HEK293T (cell line): ENCODE results near the gene TMTC3.

Experiments used
- CTCF ChIA-PET: fragments of 350-600 bp; formaldehyde crosslinking; extraction: SDS; loops from one replicate; lab custom pipeline; 2021; ENCODE audit warnings: antibody characterized with exemption, inconsistent platforms; lab: Yijun Ruan, JAX
- POLR2A ChIA-PET: fragments of 350-600 bp; formaldehyde crosslinking; extraction: SDS; loops from one replicate; lab custom pipeline; 2020; ENCODE audit warnings: antibody characterized with exemption, inconsistent platforms; lab: Yijun Ruan, JAX
- DNase-seq: peaks from one replicate; pipeline ENCODE4 v3.0.0; 2012; ENCODE audit warnings: mixed read lengths; ENCODE audit errors: extremely low spot score
- ARNT ChIP-seq: fragments of 450-650 bp; IDR thresholded peaks from 2 replicates; pipeline ENCODE4 v1.6.1; 2017; ENCODE audit warnings: mild to moderate bottlenecking
- BHLHE40 ChIP-seq: fragments of 450-650 bp; IDR thresholded peaks from 2 replicates; pipeline ENCODE4 v1.6.1; 2016; ENCODE audit warnings: mild to moderate bottlenecking, moderate library complexity, borderline replicate concordance
- CTBP1 ChIP-seq: fragments of 450-650 bp; IDR thresholded peaks from 2 replicates; pipeline ENCODE4 v1.6.1; 2016; ENCODE audit warnings: borderline replicate concordance
- ELF4 ChIP-seq: fragments of 450-650 bp; IDR thresholded peaks from 2 replicates; pipeline ENCODE4 v1.6.1; 2017; ENCODE audit warnings: antibody characterized with exemption
- FOXA1 ChIP-seq: fragments of 450-650 bp; IDR thresholded peaks from 2 replicates; pipeline ENCODE4 v1.6.1; 2016; ENCODE audit warnings: mild to moderate bottlenecking
- FOXK2 ChIP-seq: fragments of 450-650 bp; IDR thresholded peaks from 2 replicates; pipeline ENCODE4 v1.6.1; 2016; ENCODE audit warnings: mild to moderate bottlenecking
- FOXM1 ChIP-seq: fragments of 450-650 bp; IDR thresholded peaks from 2 replicates; pipeline ENCODE4 v1.6.1; 2017; ENCODE audit warnings: mild to moderate bottlenecking, borderline replicate concordance
- HDGF ChIP-seq: fragments of 450-650 bp; IDR thresholded peaks from 2 replicates; pipeline ENCODE4 v1.6.1; 2017; ENCODE audit warnings: antibody characterized with exemption, borderline replicate concordance
- L3MBTL2 ChIP-seq: fragments of 450-650 bp; conservative IDR thresholded peaks from 2 replicates; pipeline ENCODE4 v1.6.1; 2016; ENCODE audit warnings: mild to moderate bottlenecking
- LEF1 ChIP-seq: fragments of 450-650 bp; IDR thresholded peaks from 2 replicates; pipeline ENCODE4 v1.6.1; 2017; ENCODE audit warnings: mild to moderate bottlenecking, borderline replicate concordance
- NFRKB ChIP-seq: fragments of 450-650 bp; IDR thresholded peaks from 2 replicates; pipeline ENCODE4 v1.6.1; 2016; ENCODE audit warnings: mild to moderate bottlenecking, moderate library complexity
- SP1 ChIP-seq: fragments of 450-650 bp; IDR thresholded peaks from 2 replicates; pipeline ENCODE4 v1.6.1; 2017
- SUZ12 ChIP-seq: fragments of 450-650 bp; IDR thresholded peaks from 2 replicates; pipeline ENCODE4 v1.6.1; 2016; ENCODE audit warnings: mild to moderate bottlenecking
- TARDBP ChIP-seq: fragments of 450-650 bp; IDR thresholded peaks from 2 replicates; pipeline ENCODE4 v1.6.1; 2016
- ZNF384 ChIP-seq: fragments of 450-650 bp; IDR thresholded peaks from 2 replicates; pipeline ENCODE4 v1.6.1; 2016
- TF ChIP-seq, protein P1 (sequence below): fragments of 450-650 bp; IDR thresholded peaks from 2 replicates; pipeline ENCODE4 v1.6.1; 2016

Gene TMTC3

GRCh38 chr12:88230271-88230670 lies 88.2 kb downstream of the TMTC3 start:
- CTCF ChIA-PET, result no interaction called here
- POLR2A ChIA-PET, result no interaction called here
- DNase-seq, result no peak
- TF ChIP-seq CTBP1, result no peak
- TF ChIP-seq SP1, result no peak
- TF ChIP-seq SUZ12, result no peak
- no peak for TF ChIP-seq FOXM1
- no peak for TF ChIP-seq BHLHE40

- POLR2A ChIA-PET, result no interaction called here
Measured at GRCh38 chr12:88235183-88235833, 93.2 kb downstream of the TMTC3 start.

GRCh38 chr12:88237954-88238353 lies 95.8 kb downstream of the TMTC3 start:
- ChIA-PET POLR2A (no interaction called here), CTCF (no interaction called here)
- DNase-seq, result no peak
- TF ChIP-seq L3MBTL2 (no peak), ELF4 (no peak), TARDBP (no peak), HDGF (no peak), ARNT (no peak), FOXA1 (no peak), SP1 (no peak), ZNF384 (no peak), SUZ12 (no peak), FOXK2 (no peak), CTBP1 (no peak), LEF1 (no peak), FOXM1 (no peak), BHLHE40 (no peak), NFRKB (no peak)
- TF ChIP-seq, protein P1, sequence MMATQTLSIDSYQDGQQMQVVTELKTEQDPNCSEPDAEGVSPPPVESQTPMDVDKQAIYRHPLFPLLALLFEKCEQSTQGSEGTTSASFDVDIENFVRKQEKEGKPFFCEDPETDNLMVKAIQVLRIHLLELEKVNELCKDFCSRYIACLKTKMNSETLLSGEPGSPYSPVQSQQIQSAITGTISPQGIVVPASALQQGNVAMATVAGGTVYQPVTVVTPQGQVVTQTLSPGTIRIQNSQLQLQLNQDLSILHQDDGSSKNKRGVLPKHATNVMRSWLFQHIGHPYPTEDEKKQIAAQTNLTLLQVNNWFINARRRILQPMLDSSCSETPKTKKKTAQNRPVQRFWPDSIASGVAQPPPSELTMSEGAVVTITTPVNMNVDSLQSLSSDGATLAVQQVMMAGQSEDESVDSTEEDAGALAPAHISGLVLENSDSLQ, result no peak

More at GRCh38 chr12:88235183-88235833, 93.2 kb downstream of the TMTC3 start:
- TF ChIP-seq SP1, result no peak
- TF ChIP-seq FOXA1, result no peak
- TF ChIP-seq HDGF, result no peak
- no peak for TF ChIP-seq LEF1
- TF ChIP-seq, protein P1, result no peak
- no peak for TF ChIP-seq BHLHE40
- TF ChIP-seq TARDBP, result no peak
- TF ChIP-seq L3MBTL2, result no peak
- TF ChIP-seq FOXM1, result no peak
- no peak for TF ChIP-seq ELF4
- TF ChIP-seq FOXK2, result no peak
- TF ChIP-seq ZNF384, result no peak
- no peak for TF ChIP-seq NFRKB
- no peak for TF ChIP-seq ARNT
- TF ChIP-seq SUZ12, result no peak
- no peak for TF ChIP-seq CTBP1
- CTCF ChIA-PET, result no interaction called here
- DNase-seq, result no peak

- CTCF ChIA-PET, result no interaction called here
Measured at GRCh38 chr12:88238406-88238805, 96.3 kb downstream of the TMTC3 start.

DNA sequence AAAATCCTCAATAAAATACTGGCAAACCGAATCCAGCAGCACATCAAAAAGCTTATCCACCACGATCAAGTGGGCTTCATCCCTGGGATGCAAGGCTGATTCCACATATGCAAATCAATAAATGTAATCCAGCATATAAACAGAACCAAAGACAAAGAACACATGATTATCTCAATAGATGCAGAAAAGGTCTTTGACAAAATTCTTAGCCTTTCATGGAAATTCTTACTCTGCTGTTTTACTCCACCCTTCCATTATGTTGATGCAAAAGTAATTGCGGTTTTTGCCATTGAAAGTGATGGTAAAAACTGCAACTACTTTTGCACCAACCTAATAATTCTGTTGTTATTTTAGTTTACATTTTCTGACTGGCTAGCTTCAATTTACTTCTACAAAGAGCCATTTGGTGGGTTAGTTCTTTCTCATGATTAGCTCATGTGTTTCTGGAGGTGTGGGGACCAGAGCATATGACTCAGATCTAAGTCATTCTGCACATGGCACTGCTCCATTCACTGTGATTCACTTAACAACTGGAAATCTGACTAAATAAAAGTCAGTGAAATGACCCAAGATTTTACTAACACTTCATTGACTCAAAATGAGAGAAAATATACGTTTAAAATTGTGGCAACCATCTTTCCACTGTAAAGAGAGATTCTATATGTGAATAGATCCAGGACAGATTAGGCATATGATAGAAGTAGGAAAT lies 99.9 kb downstream of the TMTC3 start:
- TF ChIP-seq ELF4 (peak; percentile 30; the same call in 1 of the 2 replicates), L3MBTL2 (no peak)
- ChIA-PET CTCF (no interaction called here), POLR2A (no interaction called here)
- DNase-seq, result no peak

More at GRCh38 chr12:88238406-88238805, 96.3 kb downstream of the TMTC3 start:
- POLR2A ChIA-PET, result no interaction called here
- TF ChIP-seq, protein P1, result no peak
- TF ChIP-seq ARNT (no peak), BHLHE40 (no peak), L3MBTL2 (no peak), ZNF384 (no peak), CTBP1 (no peak), HDGF (no peak)
- DNase-seq, result no peak

GRCh38 chr12:88242571-88242925 lies 100.4 kb downstream of the TMTC3 start:
- TF ChIP-seq, protein P1, result no peak
- no peak for TF ChIP-seq ZNF384
- TF ChIP-seq FOXK2, result no peak
- TF ChIP-seq SP1, result no peak
- no peak for TF ChIP-seq FOXM1
- no peak for TF ChIP-seq FOXA1
- TF ChIP-seq TARDBP, result no peak
- POLR2A ChIA-PET, result no interaction called here
- CTCF ChIA-PET, result no interaction called here
- DNase-seq, result no peak
